NCI-H524 treated with DMSO at 0.1 percent for 48 hours (cell line): ENCODE measurements around the gene C1QTNF9.
"Not testable (repeated sequence)": the region's sequence is repeated elsewhere in the genome, so short reads cannot be mapped to it uniquely, and the experiment has no call there.

Experiments
- DNase-seq: peaks from one replicate; lab custom pipeline; 2025; lab: John Stamatoyannopoulos, UW

The C1QTNF9 gene, protein sequence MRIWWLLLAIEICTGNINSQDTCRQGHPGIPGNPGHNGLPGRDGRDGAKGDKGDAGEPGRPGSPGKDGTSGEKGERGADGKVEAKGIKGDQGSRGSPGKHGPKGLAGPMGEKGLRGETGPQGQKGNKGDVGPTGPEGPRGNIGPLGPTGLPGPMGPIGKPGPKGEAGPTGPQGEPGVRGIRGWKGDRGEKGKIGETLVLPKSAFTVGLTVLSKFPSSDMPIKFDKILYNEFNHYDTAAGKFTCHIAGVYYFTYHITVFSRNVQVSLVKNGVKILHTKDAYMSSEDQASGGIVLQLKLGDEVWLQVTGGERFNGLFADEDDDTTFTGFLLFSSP

DNA sequence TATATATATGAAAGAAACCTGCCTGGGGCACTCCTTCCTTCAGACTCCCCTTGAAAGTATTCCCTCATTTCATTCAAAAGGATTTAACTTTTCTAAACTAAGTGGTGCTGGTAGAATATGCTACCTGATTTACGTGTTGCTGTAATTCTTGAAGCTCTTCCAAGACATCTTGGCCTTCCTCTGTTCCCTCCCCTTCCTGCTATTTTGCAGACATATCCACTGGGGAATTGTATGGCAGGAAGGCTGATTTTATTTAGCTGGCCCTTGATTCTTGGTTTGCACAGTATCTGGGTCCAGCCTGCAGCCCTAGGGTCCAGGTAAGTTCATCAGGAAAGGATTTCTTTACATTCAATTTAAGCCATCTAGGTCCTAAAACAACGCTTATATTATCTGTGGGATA lies at the start of gene C1QTNF9:
Gene C1QTNF9 (plus strand): TSS at position 281 of the 400 bp plus-strand sequence. CDS start 6,424 bp downstream, outside the sequence.
- not testable (repeated sequence) for DNase-seq

- DNase-seq: no peak
Measured at GRCh38 chr13:24261566-24261965, 47.8 kb upstream of the C1QTNF9 start.

DNA sequence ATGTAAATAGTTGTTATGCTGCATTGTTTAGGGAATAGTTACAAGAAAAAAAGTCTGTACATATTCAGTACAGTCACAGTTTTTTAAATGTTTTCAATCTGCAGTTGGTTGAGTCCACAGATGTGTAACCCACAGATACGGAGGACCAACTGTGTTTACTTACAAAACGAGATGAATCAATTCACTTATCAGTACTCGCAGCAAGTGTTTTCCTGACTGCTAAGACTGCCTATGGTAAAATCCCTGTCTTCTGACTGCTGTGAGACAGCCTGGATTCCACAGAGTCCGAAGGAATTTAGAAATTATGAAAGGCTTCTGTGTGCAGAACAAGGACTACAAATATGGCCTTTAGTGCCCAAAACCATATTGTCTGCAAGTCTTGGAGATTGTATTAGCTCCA lies 45.7 kb upstream of the C1QTNF9 start:
- no peak for DNase-seq

DNA sequence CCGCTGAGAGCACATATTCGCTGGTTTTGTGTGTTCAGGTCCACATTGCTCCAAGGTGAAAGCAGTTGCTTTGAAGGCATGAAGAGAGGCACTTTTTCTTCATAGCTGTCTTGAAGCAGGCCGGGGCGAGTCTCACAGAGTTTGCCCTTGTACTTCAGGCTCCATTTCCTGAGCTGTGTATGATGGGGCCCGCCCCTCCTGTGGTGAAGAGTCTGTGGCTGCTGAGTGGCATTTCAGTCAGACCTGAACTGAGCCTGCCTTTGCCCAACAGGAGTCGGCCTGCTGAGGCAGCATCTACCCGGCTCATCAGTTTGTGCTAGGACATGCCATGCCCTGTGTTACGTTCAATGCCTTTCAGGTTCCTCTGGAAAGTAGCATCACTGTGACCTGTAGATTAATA lies 44.4 kb upstream of the C1QTNF9 start:
- no peak for DNase-seq

DNA sequence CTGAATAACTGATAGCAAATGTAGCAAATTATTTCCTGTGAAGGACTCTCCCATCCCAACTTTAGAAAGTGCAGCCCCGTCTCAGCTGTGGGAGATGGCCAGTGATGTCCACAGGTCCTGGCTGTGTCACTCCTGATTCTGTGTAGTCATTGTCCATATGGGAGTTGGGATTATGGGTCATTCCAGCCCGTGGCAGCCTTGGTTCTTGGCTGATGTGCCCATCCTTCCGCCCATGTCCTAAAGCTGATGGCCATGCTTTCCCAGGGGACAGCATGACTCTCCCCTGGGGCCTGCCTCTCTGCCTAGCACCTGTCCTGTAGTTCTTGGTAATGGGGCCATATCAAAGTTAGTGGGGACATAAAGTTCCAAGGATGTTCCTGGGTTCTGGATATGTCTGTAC lies 43.9 kb upstream of the C1QTNF9 start:
- DNase-seq: no peak

- no peak for DNase-seq
Measured at GRCh38 chr13:24267274-24267673, 42.1 kb upstream of the C1QTNF9 start.

- no peak for DNase-seq
Measured at GRCh38 chr13:24267801-24268200, 41.6 kb upstream of the C1QTNF9 start.

- no peak for DNase-seq
Measured at GRCh38 chr13:24269821-24270220, 39.6 kb upstream of the C1QTNF9 start.

DNA sequence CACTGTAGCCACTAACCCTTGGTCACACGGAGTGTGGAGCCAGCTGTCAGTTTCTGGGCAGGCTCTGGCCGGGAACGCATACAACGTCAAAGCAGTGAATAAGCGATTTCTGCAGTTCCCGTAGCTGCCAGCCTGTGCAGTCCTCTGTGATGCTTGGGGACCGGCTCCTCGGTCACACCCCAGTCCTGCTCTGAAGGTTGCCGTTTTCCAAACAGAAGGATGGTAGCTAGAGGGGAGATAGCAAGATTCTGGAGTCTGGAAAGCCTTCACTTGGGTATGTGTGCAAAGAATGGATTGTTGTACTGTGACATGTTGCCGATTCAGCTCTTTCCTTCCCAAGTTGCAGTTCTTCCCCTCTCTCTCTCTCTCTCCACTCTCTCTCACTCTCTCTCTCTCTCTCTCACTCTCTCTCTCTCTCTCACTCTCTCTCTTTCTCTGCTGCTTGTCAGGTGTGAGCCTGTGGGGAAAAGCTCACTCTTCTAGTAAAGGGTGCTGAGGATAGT lies 38.7 kb upstream of the C1QTNF9 start:
- DNase-seq: peak; percentile 12

DNA sequence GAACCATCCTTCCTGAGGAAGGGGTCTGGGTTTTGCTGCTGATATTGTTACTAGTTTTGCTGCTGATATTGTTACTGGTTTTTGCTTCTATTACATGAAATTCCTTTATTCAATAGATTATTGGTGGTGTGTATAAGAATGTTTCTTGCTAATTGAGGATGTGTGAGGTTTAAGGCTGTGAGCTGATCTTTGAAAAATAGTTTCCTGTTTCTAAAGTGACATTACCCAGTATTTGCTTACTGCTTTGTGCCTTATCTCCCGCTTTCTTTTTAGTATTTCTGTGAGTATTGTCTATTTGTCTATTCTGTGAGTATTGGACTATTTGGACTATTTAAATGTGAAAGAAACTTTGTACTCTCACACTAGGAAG lies 38.2 kb upstream of the C1QTNF9 start:
- no peak for DNase-seq

DNA sequence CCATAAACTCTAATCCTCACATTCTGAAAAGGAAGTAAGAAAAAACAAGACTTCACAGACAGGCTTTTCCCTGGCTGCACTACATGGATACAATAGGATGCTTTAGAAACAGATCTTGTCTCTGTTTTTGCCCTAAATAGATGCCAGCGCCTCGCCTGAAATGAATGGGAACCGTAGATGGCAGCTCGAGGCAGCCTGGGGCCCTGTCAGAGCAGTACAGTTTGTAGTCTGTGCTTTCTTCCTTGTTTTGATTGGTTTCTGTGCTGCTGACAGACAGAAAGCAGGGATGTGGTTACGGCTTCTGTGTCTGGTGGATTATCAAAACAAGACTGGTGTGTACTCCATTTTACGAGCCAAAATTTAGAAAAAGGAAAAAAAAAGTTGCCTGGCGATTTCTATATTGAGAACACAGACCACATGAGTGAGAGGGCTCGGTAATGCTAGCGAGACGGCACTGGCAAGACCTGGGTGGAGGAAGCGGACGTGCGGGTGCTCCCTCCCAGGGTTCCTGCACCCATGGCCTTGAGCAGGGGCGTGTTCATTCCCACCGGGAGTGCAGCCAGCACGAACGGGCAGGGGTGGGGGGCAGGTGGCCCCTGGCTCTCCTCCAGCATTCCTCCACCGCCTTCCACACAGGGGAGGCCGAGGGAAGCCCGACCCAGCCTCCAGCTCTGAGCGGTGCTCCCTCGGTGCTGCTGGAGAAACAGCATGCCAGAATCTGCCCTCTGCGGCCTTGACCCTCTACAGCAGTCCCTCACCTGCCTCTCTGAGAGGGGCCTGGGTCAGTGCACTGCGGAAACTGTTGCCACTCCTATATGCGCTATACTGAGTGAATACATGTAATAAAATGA lies 37.6 kb upstream of the C1QTNF9 start:
- DNase-seq: no peak

GRCh38 chr13:24272452-24273161 lies 36.8 kb upstream of the C1QTNF9 start:
- peak; percentile 33 for DNase-seq

- no peak for DNase-seq
Measured at GRCh38 chr13:24273926-24274325, 35.5 kb upstream of the C1QTNF9 start.

- no peak for DNase-seq
Measured at GRCh38 chr13:24274452-24275021, 34.8 kb upstream of the C1QTNF9 start.

- no peak for DNase-seq
Measured at GRCh38 chr13:24275041-24275440, 34.3 kb upstream of the C1QTNF9 start.

- DNase-seq: no peak
Measured at GRCh38 chr13:24276306-24276705, 33.1 kb upstream of the C1QTNF9 start.

GRCh38 chr13:24276861-24277260 lies 32.5 kb upstream of the C1QTNF9 start:
- no peak for DNase-seq

DNA sequence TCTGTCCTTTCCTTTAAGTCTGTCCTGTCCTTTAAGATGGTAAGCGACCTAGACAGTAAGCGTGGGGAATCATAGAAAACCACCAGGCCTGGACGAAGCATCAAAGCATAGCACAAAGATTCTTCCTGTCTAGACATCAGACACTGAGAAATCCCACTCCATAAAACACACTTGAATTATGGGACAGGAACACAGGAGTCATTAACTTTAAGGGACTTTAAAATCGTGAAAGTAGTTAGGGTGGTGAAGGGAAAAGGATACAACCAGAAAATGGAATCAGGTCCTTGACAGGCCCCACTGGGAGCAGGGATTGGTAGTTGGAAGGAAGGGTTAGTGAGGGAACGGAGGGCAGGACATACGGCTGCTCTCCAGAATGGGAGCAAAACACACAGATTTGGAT lies 31.6 kb upstream of the C1QTNF9 start:
- no peak for DNase-seq

DNA sequence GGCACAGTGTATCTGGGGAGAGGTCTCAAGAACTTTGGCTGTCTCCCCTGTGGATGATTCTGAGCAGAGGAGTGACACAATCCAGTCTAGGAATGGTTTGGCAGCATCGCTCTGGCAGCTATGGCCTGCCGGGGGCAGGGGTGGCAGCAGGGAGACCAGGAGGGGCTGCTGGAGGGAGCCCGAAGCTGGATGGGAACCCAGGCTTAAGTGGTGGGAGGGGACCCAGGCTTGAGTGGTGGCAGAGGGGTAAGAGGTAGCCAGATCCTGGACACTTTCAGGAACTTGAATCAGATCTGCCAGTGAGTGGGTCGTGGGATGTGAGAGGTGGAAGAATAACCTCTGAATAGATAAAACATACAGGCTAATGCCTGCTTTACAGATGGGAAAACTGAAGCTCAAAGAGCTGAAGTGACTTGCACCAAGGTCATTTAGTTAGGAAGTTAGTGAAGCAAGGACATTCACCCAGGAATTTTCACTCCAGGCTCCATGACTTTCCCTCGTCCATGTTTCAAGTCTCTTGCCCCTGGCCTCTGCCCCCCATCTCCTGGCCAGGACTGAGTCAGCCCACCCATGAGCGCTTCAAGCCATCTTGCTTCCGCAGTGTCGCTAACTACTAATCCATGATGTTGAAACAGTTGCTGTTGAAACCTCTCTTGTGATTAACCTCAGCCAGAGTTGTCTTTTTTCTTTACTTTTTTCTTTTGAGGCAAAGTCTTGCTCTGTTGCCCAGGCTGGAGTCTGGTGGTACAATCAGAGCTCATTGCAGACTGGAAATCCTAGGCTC lies 29.9 kb upstream of the C1QTNF9 start:
- no peak for DNase-seq

DNA sequence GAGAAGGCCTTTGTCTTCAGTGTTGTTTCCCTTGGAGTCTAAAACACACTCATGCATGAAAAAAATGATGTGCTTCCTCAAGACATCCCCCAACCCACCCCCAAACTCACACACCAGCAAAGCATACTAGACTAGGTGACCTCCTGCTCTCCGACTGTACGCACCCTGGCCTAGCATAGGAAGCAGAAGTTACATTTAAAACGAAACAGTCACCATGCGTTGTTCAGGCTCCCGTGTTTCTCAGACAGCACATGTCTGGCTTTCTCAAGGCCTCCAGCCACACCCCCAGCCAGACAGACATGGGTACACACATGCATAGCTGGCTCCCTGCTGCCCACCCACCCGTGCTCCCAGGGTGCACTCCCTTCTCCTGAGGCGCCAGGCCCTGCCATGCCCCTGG lies 28.7 kb upstream of the C1QTNF9 start:
- no peak for DNase-seq
